ENCODE measurements around the gene SALL2.

Gene SALL2

GRCh38 chr14:21527318-21527679 lies 1.2 kb upstream of the SALL2 start:
- DNase-seq = no peak

- DNase-seq = no peak
These were observed 649 bp upstream of the SALL2 start for GRCh38 chr14:21526672-21527317.

DNA sequence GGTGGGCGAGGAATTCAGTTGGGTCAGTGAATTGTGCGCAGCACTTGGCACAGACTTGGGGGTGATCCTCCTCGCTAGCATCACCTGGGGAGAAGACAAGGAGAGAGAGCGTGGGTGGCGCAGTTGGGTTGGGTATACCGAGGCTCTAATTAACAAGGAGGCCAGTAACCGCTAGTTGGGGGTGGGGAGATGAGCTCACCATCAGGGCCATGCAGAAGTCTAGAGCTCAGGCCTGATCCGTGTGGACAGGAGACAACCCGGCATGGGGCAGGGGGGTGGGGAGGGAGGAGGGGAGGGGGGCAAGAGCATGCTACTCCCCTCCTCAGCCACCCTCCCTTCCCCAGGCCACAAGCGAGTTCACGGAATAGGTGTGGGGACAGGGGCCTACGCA lies 580 bp downstream of the SALL2 start:
- no peak for DNase-seq

DNA sequence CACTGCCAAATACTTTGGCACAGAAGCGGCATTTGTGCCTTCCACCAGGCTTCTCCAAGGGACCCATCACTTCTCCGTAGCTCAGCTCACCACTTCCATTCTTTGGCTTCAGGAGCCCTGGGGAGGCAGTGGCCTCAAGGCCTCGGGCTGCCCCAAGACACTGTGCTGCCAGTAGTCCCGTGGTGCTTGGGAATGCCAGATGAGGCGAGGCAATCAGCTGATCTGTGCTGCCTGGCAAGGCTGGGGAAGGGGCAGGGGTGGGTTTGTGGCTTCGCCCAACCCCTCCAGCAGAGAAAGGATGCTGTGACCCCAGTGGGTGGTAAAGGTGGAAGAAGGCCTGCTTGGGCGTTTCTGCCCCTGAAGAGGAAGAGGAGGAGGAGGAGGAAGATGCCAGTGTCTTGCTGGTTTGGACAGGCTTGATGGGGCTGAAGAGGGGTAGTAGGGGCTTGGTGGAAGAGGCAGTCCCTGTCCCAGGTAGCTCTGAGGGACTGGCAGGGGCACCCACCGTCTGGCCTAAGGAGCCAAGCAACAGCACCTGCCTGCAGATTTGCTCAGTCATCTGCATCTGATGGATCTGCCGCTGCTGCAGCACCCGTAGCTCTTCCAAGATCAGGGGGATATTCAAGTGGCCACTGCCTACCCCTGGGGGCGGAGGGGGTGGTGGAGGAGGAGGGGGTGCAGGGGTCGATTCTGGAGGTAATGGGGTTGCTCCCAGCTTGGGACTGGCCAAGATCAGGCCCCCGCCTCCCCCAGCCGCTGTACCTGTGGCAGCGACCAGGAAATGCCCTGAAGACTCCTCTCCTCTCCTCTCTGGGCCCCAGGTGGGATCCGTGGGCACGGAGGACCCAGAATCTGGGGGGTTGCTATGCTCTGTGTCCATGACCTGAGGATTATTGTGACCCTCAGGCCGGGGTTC lies 1.3 kb downstream of the SALL2 start:
- DNase-seq = no peak

DNA sequence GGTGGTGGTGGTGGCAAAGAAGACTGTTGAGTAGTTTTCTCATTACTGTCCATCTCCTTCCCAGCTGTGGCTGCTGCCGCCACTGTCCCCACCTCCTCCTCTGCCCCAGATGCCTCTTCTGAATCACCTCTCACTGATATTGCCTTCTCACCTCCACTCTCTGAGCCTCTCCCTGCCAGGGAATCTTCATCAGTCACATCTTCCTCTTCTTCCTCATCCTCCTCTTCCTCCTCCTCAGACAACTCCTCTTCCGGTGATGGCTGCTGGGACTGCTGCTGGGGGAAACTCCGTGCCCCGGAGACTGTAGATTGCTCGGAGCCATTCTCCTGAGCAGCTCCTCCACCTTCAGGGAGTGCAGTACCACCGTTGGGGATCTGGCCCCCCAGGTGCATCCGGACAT lies 2.9 kb downstream of the SALL2 start:
- no peak for DNase-seq

DNA sequence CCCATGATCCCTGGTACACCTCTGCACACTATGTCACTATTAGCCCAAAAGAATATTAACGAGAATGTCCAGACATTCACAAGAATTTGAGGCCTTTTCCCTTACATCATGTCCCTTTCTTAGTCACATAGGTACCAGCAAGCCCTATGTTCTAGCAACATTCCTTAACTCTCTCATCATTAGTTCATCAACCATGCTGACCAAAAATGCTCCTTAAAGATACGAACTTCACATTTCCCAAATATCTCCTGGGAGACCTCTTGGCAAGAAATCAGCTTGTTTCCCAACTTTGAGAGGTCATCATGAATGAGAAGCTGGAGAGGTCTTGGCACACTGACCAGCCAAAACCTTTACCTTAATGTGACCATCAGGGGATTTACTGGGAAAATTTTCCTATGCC lies 4.6 kb downstream of the SALL2 start:
- DNase-seq = no peak

DNA sequence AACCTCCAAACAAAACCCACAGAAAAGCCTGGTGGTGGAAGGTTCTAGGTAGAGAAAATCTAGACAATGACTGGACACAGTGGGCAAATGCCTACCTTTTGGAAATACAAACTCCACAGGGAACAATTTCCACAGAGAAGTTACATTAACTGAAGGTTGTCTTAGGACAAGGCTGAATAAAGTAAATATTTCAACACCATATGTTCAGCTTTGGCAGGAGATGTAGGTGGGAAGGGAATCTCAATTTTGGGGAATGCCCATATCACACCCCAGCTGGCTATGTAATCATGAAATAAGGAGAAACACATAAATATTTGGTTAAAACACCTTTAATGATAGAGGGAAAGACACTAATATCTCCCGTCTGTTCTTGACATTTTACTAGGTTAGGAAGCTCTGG lies 5.4 kb downstream of the SALL2 start:
- no peak for DNase-seq

DNA sequence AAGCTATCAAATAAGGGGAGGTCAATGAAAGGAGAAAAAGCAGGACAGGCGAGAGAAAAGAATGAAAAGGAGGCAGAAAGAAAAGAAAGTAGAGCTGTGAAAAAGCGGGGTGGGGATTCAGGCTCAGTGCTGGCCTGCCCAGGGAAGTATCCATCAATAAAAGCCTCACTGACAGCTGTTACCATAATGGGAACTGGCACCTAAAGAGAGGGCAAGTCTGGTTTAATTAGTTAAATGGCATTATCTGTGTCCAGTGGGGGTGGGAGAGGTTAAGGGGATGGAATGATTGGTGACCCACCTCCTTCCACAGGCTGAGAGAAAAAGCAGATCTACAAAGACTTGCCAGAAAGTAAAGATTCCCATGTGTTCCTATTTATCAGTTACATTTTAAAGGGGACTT lies 7.4 kb downstream of the SALL2 start:
- DNase-seq = no peak

- no peak for DNase-seq
These were observed 11.8 kb downstream of the SALL2 start for GRCh38 chr14:21514341-21514740.

DNA sequence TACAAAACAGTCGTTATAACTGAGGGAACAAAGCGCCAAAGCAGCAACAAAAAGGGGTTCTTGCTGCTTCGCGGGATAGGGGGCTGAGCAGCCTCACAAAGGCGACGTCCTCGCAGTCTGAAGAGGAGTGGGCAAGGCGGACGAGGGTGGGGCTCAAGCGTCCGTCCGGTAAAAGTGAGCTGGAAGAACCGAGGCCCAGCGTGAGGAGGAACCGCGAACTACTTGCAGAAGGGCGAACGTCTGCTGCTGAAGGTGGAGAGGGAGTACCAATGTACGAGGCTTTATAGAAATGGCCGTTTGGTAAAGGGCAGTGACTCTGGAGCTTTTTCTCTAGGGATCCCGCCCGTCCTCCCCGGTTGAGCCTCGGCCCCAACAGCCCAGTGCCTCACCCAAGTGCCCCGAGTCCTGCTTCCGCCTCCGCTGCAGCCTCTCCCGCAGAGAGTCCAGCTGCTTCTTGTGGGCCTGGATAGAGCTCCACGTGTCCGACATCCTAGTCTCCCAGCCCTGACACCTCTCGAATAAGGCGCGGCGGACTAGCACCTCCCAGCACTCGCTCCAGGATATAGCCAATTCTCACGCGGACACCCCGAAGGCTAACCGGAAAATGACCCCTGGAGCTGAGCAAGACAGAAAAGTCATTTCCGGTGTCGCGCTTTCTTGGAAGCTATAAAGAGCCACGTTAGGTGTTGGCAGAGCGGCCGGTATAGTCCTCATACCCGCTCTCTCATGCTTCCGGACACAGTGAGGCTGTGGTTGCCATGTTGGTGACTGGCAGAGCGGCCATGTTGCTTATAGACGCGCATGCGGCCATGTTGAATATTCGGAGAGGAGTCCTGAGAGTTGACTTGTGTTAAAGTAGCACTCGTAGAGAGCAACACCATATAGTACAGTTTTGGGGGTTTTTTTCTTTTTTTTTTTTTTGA lies 15.2 kb downstream of the SALL2 start, which contains the start of gene METTL3:
METTL3 (minus strand) TSS at position 606 of the 923 bp plus-strand sequence; CDS start at position 489, 117 bp downstream.
- DNase-seq = peak; percentile 93 to 96

- no peak for DNase-seq
These were observed 16.6 kb downstream of the SALL2 start for GRCh38 chr14:21509432-21510143.

DNA sequence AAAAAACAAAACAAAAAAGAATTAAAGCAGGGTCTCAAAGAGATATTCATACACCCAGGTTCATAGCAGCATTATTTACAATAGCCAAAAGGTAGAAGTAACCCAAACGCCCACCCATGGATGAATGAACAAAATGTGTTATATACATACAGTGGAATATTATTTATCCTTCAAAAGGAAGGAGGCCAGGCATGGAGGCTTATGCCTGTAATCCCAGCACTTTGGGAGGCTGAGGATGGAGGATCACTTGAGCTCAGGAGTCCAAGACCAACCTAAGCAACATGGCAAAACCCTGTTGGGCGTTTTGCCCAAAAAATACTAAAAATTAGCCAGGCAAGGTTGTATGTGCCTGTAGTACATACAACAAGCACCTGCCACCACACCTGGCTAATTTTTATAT lies 19.6 kb downstream of the SALL2 start:
- no peak for DNase-seq

DNA sequence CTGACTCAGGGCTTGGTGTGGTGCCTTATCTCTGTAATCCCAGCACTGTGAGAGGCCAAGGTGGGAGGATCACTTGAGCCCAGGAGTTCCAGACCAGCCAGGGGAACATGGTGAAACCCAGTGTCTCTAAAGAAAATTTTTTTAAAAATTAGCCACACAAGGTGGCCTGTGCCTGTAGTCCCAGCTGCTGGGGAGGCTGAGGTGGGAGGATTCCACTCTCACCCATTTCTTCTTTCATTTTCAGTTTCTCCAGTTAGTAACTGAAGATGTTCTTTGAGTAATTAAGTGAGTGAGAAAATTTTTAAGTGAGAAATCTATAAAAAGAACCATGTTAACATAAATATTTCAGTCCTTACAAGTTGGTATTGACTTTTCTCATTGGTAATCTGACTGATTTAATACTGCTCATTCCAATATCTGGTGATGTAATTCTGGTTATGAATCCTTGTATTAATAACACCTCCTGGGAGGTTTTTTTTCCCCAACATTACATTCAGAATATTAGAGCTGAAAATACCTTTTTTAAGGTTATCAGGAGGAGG lies 21.1 kb downstream of the SALL2 start:
- peak in 1 of 2 donors; percentile 10 for DNase-seq

DNA sequence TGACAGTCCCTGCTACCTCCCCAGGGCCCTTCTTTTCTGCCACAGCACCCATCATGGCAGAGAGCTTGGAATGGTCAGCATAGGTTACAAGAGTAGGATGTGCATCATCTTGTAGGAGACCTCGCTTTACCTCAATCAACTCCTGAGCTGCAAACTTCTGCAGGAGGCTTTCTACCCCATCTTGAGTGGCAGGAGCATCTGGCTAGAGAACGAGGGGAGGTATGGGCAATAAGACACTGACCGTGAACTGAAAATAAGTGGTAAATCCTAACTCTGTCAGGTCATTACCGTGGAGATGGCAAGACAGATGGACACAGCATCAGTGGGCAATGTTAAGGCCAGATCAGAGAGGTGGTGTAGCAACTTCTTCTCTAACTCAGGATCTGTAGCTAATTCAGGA lies 22.8 kb downstream of the SALL2 start:
- DNase-seq = no peak

GRCh38 chr14:21501568-21501967 lies 24.6 kb downstream of the SALL2 start:
- no peak for DNase-seq

GRCh38 chr14:21498540-21499526 lies 27.3 kb downstream of the SALL2 start:
- DNase-seq = peak in 1 of 2 donors; percentile 6

DNA sequence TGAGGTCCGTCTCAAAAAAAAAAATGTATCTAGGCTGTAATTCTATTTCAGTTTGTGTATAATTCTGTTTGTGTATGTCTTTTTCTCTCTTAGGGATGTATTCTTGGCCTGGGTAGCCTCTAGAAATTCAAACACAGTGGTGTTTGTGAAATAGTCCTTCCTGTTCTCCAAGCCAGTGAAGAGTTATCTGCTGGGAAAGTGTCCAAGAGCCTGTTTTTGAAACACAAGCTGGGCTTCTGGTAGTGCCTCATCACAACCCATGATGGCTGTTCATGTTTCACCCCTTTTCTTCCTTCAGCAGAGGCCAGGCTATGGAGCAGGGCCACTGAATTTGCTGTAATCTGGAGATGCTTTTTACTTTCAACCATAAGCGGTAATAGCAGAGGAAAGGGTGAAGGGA lies 29.7 kb downstream of the SALL2 start:
- DNase-seq = no peak

GRCh38 chr14:21494902-21495762 lies 31.0 kb downstream of the SALL2 start:
- no peak for DNase-seq

- no peak for DNase-seq
These were observed 39.5 kb downstream of the SALL2 start for GRCh38 chr14:21486640-21487087.

All from bone marrow (tissue), 2 donors.